Measurements from ENCODE around the gene RPL37. TPM values are rescaled to one million over a fixed set of nuclear protein-coding genes. Genes with fewer than 3 reads are reported as not detected.
"Not testable (repeated sequence)": the region's sequence is repeated elsewhere in the genome, so short reads cannot be mapped to it uniquely, and the experiment has no call there.

The RPL37 gene
- total RNA-seq = 171 and 219 TPM in 2 replicates

DNA sequence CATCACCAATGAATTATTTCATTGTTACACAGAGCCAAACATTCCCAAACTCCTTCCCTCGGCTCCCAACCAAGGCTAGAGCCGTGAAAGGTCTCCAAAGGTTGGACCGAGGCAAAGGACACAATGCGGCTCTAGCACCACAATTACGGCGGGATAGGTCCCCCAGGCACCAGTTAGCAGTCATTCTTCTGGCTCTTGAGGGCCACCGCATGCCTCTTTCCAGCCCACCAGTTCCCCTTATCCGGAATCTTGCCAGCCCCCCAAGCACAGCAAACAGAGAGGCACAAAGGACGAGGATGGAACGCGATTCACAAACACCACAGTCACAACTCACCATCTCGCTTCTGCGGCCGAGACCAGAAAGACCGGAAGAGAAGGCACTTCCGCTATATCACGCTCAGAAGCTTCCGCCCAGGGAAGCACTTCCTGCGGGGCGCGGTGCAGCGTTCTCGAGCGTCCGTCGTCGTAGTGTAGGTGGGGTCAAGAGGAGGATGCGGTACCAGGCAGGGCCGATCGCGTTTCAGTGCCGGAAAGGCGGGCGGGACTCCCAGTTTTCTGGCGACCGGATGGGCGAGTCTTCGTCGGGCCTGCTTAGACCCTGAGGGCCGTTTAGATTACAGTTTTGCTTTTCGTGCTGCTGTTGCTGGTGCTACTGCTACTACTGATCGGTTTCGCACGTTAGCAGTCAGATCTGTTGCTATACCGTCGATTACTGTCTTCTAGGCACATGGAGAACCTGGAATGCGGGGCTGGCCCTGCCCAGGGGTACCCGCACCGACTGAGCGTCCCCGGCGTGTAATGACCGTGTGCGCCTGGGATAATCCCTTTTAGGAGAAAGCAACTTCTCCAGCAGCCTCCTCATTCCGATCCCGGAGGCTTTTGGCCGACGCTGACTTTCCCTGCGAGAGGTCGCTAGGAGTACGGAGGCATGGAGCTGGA is at the start of gene RPL37:
TSS of gene RPL37 (minus strand) at position 374 of the 939 bp plus-strand sequence. CDS start at position 337, 37 bp downstream.
- peak; percentile 80 for DNase-seq (ENCODE audit: low read depth)
- H3K36me3 ChIP-seq (ENCODE audit: control insufficient read depth, insufficient read depth, low read length) = peaks cover 1% of the 10 kb centered on the region
- H3K27me3 ChIP-seq (ENCODE audit: control insufficient read depth, insufficient read depth, low read length) = no peaks in the 10 kb centered on the region
- peak within 1 kb of the TSS; percentile 79 for H3K4me3 ChIP-seq (ENCODE audit: low read depth, low read length)
- TF ChIP-seq CTCF (IDR thresholded peaks at IDR 0.05; ENCODE audit: insufficient read depth, low read length, poor library complexity, severe bottlenecking) = no peak

GRCh38 chr5:40883051-40883450 is 48.0 kb upstream of the RPL37 start:
- H3K4me3 ChIP-seq (ENCODE audit: low read depth, low read length); H3K36me3 ChIP-seq (ENCODE audit: control insufficient read depth, insufficient read depth, low read length); H3K27me3 ChIP-seq (ENCODE audit: control insufficient read depth, insufficient read depth, low read length); DNase-seq (ENCODE audit: low read depth): not testable (repeated sequence)

DNA sequence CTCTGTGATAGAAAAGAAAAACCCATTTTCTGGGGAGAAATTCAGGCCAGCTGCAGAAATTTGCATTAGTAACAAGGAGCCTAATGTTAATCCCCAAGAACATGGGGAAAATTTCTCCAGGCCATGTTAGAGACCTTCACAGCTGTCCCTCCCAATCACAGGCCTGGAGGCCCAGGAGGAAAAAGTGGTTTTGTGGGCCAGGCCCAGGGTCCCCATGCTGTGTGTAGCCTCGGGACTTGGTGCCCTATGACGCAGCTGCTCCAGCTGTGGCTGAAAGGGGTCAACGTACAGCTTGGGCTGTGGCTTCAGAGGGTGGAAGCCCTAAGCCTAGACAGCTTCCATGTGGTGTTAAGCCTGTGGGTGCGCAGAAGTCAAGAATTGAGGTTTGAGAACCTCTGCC is 47.3 kb upstream of the RPL37 start:
- no peaks in the 10 kb centered on the region for H3K36me3 ChIP-seq (ENCODE audit: control insufficient read depth, insufficient read depth, low read length)
- no peak overlapping the region for H3K4me3 ChIP-seq (ENCODE audit: low read depth, low read length)
- no peak for TF ChIP-seq CTCF (IDR thresholded peaks at IDR 0.05; ENCODE audit: insufficient read depth, low read length, poor library complexity, severe bottlenecking)
- H3K27me3 ChIP-seq (ENCODE audit: control insufficient read depth, insufficient read depth, low read length) = no peaks in the 10 kb centered on the region
- DNase-seq (ENCODE audit: low read depth) = no peak

DNA sequence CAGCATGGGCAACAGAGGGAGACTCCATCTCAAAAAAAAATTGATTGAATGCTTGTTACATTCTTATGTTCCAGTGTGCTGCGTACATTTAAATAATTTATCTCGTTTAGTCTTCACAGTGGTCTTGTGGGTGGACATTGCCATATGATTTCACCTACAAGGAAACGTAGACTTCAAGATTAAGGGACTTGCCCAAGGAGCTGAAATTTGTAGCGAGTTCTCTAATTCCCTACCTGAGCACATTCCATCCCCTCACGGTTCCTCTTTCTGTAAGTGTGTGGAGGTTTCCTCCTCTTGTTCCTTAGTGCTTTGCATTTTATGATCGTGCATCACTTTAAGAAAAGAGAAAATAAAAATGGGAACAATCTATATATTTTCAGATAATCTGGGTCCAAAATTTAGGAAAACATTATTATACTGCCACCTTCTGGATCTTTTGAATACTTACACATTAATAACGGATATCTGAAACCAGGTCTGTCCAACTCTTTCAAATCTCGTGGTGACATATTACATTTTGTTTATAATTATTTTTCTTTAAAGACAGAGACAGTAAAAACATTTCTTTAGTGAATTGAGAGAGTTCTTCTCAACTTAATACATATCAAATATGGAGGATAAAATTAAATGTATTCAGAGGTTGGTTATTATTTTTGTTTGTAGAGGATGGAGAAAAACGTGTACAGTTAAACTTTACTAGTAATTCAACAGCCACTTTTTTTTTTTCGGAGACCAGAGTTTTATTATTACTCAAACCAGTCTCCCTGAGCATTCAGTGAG is 44.3 kb upstream of the RPL37 start:
- Histone ChIP-seq H3K27me3 (ENCODE audit: control insufficient read depth, insufficient read depth, low read length) (no peaks in the 10 kb centered on the region), H3K4me3 (ENCODE audit: low read depth, low read length) (no peak overlapping the region), H3K36me3 (ENCODE audit: control insufficient read depth, insufficient read depth, low read length) (no peaks in the 10 kb centered on the region)
- TF ChIP-seq CTCF (IDR thresholded peaks at IDR 0.05; ENCODE audit: insufficient read depth, low read length, poor library complexity, severe bottlenecking) = peak; percentile 42
- DNase-seq (ENCODE audit: low read depth) = no peak

- H3K4me3 ChIP-seq (ENCODE audit: low read depth, low read length) = no peak overlapping the region
- no peak for TF ChIP-seq CTCF (IDR thresholded peaks at IDR 0.05; ENCODE audit: insufficient read depth, low read length, poor library complexity, severe bottlenecking)
- no peak for DNase-seq (ENCODE audit: low read depth)
- no peaks in the 10 kb centered on the region for H3K36me3 ChIP-seq (ENCODE audit: control insufficient read depth, insufficient read depth, low read length)
- H3K27me3 ChIP-seq (ENCODE audit: control insufficient read depth, insufficient read depth, low read length) = no peaks in the 10 kb centered on the region
Measured at GRCh38 chr5:40877371-40877988, 42.5 kb upstream of the RPL37 start.

DNA sequence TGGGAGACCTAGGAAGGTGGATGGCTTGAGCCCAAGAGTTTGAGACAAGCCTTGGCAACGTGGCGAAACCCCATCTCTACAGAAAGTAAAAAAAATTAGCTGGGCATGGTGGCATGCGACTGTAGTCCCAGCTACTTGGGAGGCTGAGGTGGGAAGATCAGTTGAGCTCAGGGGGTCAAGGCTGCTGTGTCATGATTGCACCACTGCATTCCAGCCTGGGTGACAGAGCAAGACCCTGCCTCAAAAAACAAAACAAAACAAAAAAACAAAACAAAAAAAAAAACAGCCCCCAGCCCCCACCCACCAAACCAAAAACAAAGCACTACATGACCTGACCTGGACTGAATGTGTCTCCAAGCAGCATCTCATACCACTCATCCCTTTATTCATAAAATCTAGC is 40.9 kb upstream of the RPL37 start:
- no peaks in the 10 kb centered on the region for H3K27me3 ChIP-seq (ENCODE audit: control insufficient read depth, insufficient read depth, low read length)
- no peak for TF ChIP-seq CTCF (IDR thresholded peaks at IDR 0.05; ENCODE audit: insufficient read depth, low read length, poor library complexity, severe bottlenecking)
- no peaks in the 10 kb centered on the region for H3K36me3 ChIP-seq (ENCODE audit: control insufficient read depth, insufficient read depth, low read length)
- H3K4me3 ChIP-seq (ENCODE audit: low read depth, low read length) = no peak overlapping the region
- no peak for DNase-seq (ENCODE audit: low read depth)

All from kidney epithelial cell (primary cell).